VCaP (cell line): Measurements from ENCODE around the gene PRORP.

Experiments
- H3K27ac ChIP-seq: fragments of 450-650 bp; 2 replicates; pipeline ENCODE4 v1.5.1; 2017
- TF ChIP-seq, protein P1 (sequence below): fragments of 450-650 bp; conservative IDR thresholded peaks from 2 replicates; pipeline ENCODE4 v1.5.1; 2017; ENCODE audit warnings: mild to moderate bottlenecking, moderate library complexity

The PRORP gene

DNA sequence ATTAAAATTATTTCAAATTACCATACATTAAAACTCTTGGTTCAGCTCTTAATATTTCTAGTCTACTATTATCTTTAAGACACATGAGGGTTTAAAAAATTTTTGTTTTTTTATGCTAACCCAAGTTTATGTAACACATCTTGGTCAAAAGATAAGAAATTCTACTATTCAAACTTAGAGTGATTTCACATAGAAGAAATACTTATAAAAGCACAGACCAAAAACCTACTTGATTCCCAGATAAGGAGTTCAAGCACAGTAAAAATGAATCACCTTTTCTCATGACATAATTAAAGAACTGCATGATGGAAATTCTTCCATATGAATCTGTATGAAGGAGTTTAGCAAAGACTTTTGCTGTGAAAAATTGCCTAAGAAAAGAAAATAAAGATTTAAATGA is 14.5 kb upstream of the PRORP start:
- H3K27ac ChIP-seq, result no peak overlapping the region
- TF ChIP-seq, protein P1, sequence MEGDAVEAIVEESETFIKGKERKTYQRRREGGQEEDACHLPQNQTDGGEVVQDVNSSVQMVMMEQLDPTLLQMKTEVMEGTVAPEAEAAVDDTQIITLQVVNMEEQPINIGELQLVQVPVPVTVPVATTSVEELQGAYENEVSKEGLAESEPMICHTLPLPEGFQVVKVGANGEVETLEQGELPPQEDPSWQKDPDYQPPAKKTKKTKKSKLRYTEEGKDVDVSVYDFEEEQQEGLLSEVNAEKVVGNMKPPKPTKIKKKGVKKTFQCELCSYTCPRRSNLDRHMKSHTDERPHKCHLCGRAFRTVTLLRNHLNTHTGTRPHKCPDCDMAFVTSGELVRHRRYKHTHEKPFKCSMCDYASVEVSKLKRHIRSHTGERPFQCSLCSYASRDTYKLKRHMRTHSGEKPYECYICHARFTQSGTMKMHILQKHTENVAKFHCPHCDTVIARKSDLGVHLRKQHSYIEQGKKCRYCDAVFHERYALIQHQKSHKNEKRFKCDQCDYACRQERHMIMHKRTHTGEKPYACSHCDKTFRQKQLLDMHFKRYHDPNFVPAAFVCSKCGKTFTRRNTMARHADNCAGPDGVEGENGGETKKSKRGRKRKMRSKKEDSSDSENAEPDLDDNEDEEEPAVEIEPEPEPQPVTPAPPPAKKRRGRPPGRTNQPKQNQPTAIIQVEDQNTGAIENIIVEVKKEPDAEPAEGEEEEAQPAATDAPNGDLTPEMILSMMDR, result no peak

DNA sequence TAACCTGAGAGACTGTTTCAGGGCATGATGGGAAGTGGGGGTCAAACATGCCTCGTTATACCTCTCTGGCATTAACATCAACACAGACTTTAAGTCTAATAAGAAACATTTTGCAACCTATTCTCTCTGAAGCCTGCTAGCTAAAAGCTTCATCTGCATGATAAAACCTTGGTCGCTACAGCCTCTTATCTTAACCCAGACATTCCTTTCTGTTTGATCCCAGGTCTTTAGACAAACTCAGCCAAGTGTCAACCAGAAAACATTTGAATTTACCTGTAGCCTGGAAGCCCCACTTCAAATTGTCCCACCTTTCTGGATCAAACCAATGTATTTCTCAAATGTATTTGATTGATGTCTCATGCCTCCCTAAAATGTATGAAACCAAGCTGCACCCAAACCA is 9.7 kb upstream of the PRORP start:
- TF ChIP-seq, protein P1, result no peak
- no peak overlapping the region for H3K27ac ChIP-seq

GRCh38 chr14:35113308-35113950 is 8.9 kb upstream of the PRORP start:
- no peak overlapping the region for H3K27ac ChIP-seq
- TF ChIP-seq, protein P1, result no peak

DNA sequence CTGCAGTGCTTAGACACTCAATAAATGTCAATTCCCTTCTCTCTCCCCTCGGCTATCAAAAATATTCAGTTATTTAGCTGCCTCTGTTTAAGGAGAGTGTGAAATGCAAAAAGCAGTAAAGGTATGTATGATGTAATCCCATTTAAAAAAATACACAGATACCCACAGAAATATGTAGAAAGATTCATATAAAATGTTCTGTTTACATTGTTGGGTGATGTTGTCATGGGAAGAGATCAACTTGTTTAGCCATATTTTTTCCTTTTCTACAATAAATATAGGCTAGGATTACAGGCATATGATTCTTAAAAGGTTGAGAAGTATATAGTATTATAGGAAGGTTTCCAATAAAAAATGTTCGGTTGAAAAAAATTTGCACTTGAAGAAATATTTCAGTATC is 8.3 kb upstream of the PRORP start:
- H3K27ac ChIP-seq, result no peak overlapping the region
- TF ChIP-seq, protein P1, result no peak

DNA sequence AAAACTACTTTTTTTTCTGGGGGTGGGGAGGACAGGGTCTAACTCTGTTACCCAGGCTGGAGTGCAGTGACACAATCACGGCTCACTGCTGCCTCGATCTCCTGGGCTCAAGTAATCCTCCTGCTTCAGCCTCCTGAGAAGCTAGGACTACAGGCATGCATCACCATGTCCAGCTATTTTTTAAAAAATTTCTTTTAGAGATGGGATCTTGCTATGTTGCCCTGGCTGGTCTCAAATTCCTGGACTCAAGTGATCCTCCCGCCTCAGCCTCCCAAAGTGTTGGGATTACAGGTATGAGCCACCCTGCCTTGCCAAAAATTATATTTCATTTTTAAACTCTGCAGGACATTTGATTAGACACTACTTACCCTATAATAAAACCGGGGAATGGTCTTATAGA is 6.1 kb upstream of the PRORP start:
- no peak overlapping the region for H3K27ac ChIP-seq
- TF ChIP-seq, protein P1, result no peak

GRCh38 chr14:35117112-35117511 is 5.2 kb upstream of the PRORP start:
- TF ChIP-seq, protein P1, result no peak
- no peak overlapping the region for H3K27ac ChIP-seq

DNA sequence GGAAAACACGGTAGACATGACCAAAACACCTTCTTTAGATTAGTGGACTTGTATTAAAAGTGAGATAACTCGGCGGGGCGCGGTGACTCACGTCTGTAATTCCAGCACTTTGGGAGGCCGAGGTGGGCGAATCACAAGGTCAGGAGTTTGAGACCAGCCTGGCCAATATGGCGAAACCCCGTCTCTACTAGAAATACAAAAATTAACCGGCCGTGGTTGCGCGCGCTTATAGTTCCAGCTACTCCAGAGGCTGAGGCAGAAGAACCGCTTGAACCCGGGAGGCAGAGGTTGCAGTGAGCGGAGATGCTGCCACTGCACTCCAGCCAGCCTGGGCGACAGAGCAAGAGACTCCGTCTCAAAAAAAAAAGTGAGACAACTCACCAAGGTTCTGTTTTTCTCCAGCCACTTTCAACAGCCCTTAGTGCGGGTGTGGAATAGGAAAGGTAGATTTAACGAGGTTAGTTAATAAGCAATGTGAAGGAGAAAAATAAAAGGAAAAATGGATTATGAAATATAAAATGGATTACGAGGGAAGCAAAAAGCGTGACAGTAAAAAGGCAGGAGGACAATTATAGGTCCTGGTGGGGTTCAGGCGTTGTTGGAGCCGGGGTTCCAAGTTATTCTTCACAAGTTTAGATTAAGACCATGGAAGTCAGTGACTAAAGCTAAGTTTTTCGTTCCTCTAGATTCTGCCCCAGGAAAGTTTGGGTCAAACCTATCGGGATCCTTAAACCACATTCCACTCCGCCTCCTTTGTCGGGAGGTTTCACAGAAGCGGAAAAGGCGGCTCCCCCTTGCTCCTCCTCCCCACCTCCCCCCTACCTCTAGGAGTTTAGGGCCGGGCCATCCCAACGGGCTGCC is 1.1 kb upstream of the PRORP start:
- H3K27ac ChIP-seq, result peak overlapping the region; percentile 97
- TF ChIP-seq, protein P1, result no peak
